HG03558 (cell line): ENCODE measurements around the gene FAM110D.
A peak's percentile ranks its signal among the peaks of the same experiment; 100 is the strongest.

Experiments
- ATAC-seq: cut with Tn5 transposase; IDR thresholded peaks from one replicate; pipeline ENCODE4 v1.9.1; 2021; ENCODE audit warnings: moderate number of reproducible peaks; ENCODE audit not compliant: unreplicated experiment; ENCODE audit errors: extremely low read depth

The FAM110D gene

GRCh38 chr1:26160527-26161414, 1.9 kb downstream of the FAM110D start:
- ATAC-seq, result no peak

GRCh38 chr1:26161415-26162219, 2.7 kb downstream of the FAM110D start:
- ATAC-seq, result no peak

GRCh38 chr1:26162220-26162709, 3.4 kb downstream of the FAM110D start:
- no peak for ATAC-seq

GRCh38 chr1:26163684-26164035, 4.8 kb downstream of the FAM110D start:
- no peak for ATAC-seq

GRCh38 chr1:26164036-26164860, 5.4 kb downstream of the FAM110D start:
- ATAC-seq, result no peak

GRCh38 chr1:26164861-26165842, 6.3 kb downstream of the FAM110D start:
- ATAC-seq, result no peak

GRCh38 chr1:26166719-26167281, 7.9 kb downstream of the FAM110D start:
- no peak for ATAC-seq

GRCh38 chr1:26168410-26169197, 9.7 kb downstream of the FAM110D start, which contains the start of gene C1orf232:
C1orf232 (minus strand) TSS chr1:26168963; CDS start chr1:26168499, 464 bp downstream.
- no peak for ATAC-seq

- ATAC-seq, result no peak
Observed at GRCh38 chr1:26169198-26169554, 10.3 kb downstream of the FAM110D start.

- peak; percentile 68 for ATAC-seq
Observed at GRCh38 chr1:26169669-26170471, 11.0 kb downstream of the FAM110D start, which contains the start of gene ZNF593. ZNF593 (plus strand) TSS chr1:26169908; CDS start chr1:26169984, 76 bp downstream.

- ATAC-seq, result no peak
Observed at GRCh38 chr1:26170472-26170821, 11.6 kb downstream of the FAM110D start.

- ATAC-seq, result no peak
Observed at GRCh38 chr1:26171084-26172072, 12.5 kb downstream of the FAM110D start, which contains the start of gene ZNF593OS. ZNF593OS (minus strand) TSS chr1:26171832; CDS start chr1:26171661, 171 bp downstream.

GRCh38 chr1:26175346-26175745, 16.5 kb downstream of the FAM110D start:
- ATAC-seq, result no peak

- no peak for ATAC-seq
Observed at GRCh38 chr1:26177182-26177684, 18.4 kb downstream of the FAM110D start, which contains the start of gene CNKSR1. CNKSR1 (plus strand) TSS chr1:26177491; CDS start chr1:26177548, 57 bp downstream.

- no peak for ATAC-seq
Observed at GRCh38 chr1:26180010-26180506, 21.2 kb downstream of the FAM110D start.
